ENCODE results near the gene MIEF1. TPM values are rescaled to one million over a fixed set of nuclear protein-coding genes. Genes with fewer than 3 reads are reported as not detected.

MIEF1 gene
- total RNA-seq, 1 experiment from 2014 or later, result 29.9 TPM

GRCh38 chr22:39466228-39467006 is 35.7 kb upstream of the MIEF1 start:
- ChIA-PET CTCF (no interaction called here), POLR2A (no interaction called here)
- Histone ChIP-seq H3K27me3 (ENCODE audit: control insufficient read depth, insufficient read depth, low read length) (no peaks in the 10 kb centered on the region), H3K9me3 (ENCODE audit: control insufficient read depth, insufficient read depth, low read depth, low read length) (no peaks in the 10 kb centered on the region), H3K4me3 (ENCODE audit: low read depth in 2 of 2, low read length in 2 of 2) (no peak overlapping the region), H3K4me1 (ENCODE audit: control insufficient read depth, insufficient read depth, low read length) (peaks cover 5% of the 10 kb centered on the region; the same call in 1 of the 2 replicates), H3K27ac (ENCODE audit: low read length) (no peak overlapping the region), H3K36me3 (ENCODE audit: control insufficient read depth, insufficient read depth, low read length) (no peaks in the 10 kb centered on the region)
- TF ChIP-seq REST (IDR thresholded peaks at IDR 0.05; ENCODE audit: insufficient read depth in 1 of 2, low read depth in 2 of 2, low read length in 1 of 2), result no peak
- TF ChIP-seq TCF7L2 (IDR thresholded peaks at IDR 0.05; ENCODE audit: low read depth, low read length), result no peak
- no peak for TF ChIP-seq POLR2AphosphoS5 (IDR thresholded peaks at IDR 0.05; ENCODE audit: low read depth, low read length)
- no peak for TF ChIP-seq SIN3A (IDR thresholded peaks at IDR 0.05; ENCODE audit: borderline replicate concordance, insufficient read depth, low read depth, low read length)
- TF ChIP-seq CTCF (IDR thresholded peaks at IDR 0.05), result no peak
- in situ Hi-C loops (cut with HindIII; ENCODE audit: low pct_unique_long_range_greater_than_20kb, low sequenced_read_pairs), result no loop called here
- intact Hi-C loops (cut with micrococcal nuclease; ENCODE audit: unreplicated experiment), result no loop called here
- ATAC-seq, result no peak
- DNase-seq (ENCODE audit: low read depth, low spot score), result no peak
- no TSS peak for BruUV-seq (replicated peaks)

- Histone ChIP-seq H3K27ac (ENCODE audit: low read length) (no peak overlapping the region), H3K27me3 (ENCODE audit: control insufficient read depth, insufficient read depth, low read length) (no peaks in the 10 kb centered on the region), H3K36me3 (ENCODE audit: control insufficient read depth, insufficient read depth, low read length) (no peaks in the 10 kb centered on the region), H3K4me1 (ENCODE audit: control insufficient read depth, insufficient read depth, low read length) (peaks cover 8% of the 10 kb centered on the region; the same call in 1 of the 2 replicates), H3K4me3 (ENCODE audit: low read depth in 2 of 2, low read length in 2 of 2) (0 out of 4 replicates have a peak overlapping the region, but pooled peaks of 1 of the 2 experiments have one; percentile 6), H3K9me3 (ENCODE audit: control insufficient read depth, insufficient read depth, low read depth, low read length) (no peaks in the 10 kb centered on the region)
- TF ChIP-seq CTCF (IDR thresholded peaks at IDR 0.05) (no peak), SIN3A (IDR thresholded peaks at IDR 0.05; ENCODE audit: borderline replicate concordance, insufficient read depth, low read depth, low read length) (no peak), REST (IDR thresholded peaks at IDR 0.05; ENCODE audit: insufficient read depth in 1 of 2, low read depth in 2 of 2, low read length in 1 of 2) (no peak), TCF7L2 (IDR thresholded peaks at IDR 0.05; ENCODE audit: low read depth, low read length) (no peak), POLR2AphosphoS5 (IDR thresholded peaks at IDR 0.05; ENCODE audit: low read depth, low read length) (no peak)
- no peak for DNase-seq (ENCODE audit: low read depth, low spot score)
- in situ Hi-C loops (cut with HindIII; ENCODE audit: low pct_unique_long_range_greater_than_20kb, low sequenced_read_pairs), result no loop called here
- ChIA-PET POLR2A (interaction anchor here (0.5 to 0.7 kb wide), 3 partner anchors 32 to 612 kb away, joined by 4 to 16 read pairs (median 6); no protein-coding TSS in a partner anchor), CTCF (no interaction called here)
- ATAC-seq, result no peak
- intact Hi-C loops (cut with micrococcal nuclease; ENCODE audit: unreplicated experiment), result no loop called here
- BruUV-seq (replicated peaks), result no TSS peak
Measured at GRCh38 chr22:39467390-39467895, 34.6 kb upstream of the MIEF1 start.

All from Panc1 (cell line).